Gastrocnemius medialis (tissue), 4 donors: ENCODE results near the gene CFAP298.

Experiments used
- CTCF ChIP-seq, 5 experiments: fragments of 450-650 bp in 3 of 5; fragments of 200-600 bp in 2 of 5; sonication (generic) in 2 of 5; IDR thresholded peaks in 4 of 5; conservative IDR thresholded peaks in 1 of 5; 1 replicate in 4 of 5; 2 replicates in 1 of 5; pipeline ENCODE4 v1.5.1; 2016 to 2019; ENCODE audit warnings: antibody characterized with exemption in 5 of 5, mild to moderate bottlenecking in 3 of 5, moderate library complexity in 3 of 5
- POLR2A ChIP-seq, 2 donors: fragments of 450-650 bp; IDR thresholded peaks; one replicate each; pipeline ENCODE4 v1.6.1; 2017; ENCODE audit warnings: antibody characterized with exemption in 2 of 2, mild to moderate bottlenecking in 2 of 2, moderate library complexity in 2 of 2

- no peak for TF ChIP-seq CTCF (IDR thresholded peaks at IDR 0.05 in 4 of 5, conservative IDR thresholded peaks at IDR 0.05 in 1 of 5)
- no peak for TF ChIP-seq POLR2A (IDR thresholded peaks at IDR 0.05)
Measured at GRCh38 chr21:32587120-32587519, 25.1 kb downstream of the CFAP298 start.
